ENCODE measurements around the gene BCHE.
"Not testable (repeated sequence)": the region's sequence is repeated elsewhere in the genome, so short reads cannot be mapped to it uniquely, and the experiment has no call there.

The BCHE gene

GRCh38 chr3:165814380-165814779 lies 22.8 kb downstream of the BCHE start:
- in situ Hi-C loops (cut with HindIII; ENCODE audit: low sequenced_read_pairs): no loop called here
- TF ChIP-seq, protein P1, sequence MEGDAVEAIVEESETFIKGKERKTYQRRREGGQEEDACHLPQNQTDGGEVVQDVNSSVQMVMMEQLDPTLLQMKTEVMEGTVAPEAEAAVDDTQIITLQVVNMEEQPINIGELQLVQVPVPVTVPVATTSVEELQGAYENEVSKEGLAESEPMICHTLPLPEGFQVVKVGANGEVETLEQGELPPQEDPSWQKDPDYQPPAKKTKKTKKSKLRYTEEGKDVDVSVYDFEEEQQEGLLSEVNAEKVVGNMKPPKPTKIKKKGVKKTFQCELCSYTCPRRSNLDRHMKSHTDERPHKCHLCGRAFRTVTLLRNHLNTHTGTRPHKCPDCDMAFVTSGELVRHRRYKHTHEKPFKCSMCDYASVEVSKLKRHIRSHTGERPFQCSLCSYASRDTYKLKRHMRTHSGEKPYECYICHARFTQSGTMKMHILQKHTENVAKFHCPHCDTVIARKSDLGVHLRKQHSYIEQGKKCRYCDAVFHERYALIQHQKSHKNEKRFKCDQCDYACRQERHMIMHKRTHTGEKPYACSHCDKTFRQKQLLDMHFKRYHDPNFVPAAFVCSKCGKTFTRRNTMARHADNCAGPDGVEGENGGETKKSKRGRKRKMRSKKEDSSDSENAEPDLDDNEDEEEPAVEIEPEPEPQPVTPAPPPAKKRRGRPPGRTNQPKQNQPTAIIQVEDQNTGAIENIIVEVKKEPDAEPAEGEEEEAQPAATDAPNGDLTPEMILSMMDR (IDR thresholded peaks at IDR 0.05; ENCODE audit: low read depth, low read length, missing control alignments): no peak
- no peak overlapping the region for H3K4me3 ChIP-seq (ENCODE audit: low read depth, low read length)
- no peak for DNase-seq (ENCODE audit: low read depth)

- in situ Hi-C loops (cut with HindIII; ENCODE audit: low sequenced_read_pairs); DNase-seq (ENCODE audit: low read depth): not testable (repeated sequence)
These were observed 29.3 kb downstream of the BCHE start for GRCh38 chr3:165807937-165808336.

GRCh38 chr3:165805946-165806561 lies 31.2 kb downstream of the BCHE start:
- no peak for DNase-seq (ENCODE audit: low read depth)
- in situ Hi-C loops (cut with HindIII; ENCODE audit: low sequenced_read_pairs): no loop called here
- no peak overlapping the region for H3K4me3 ChIP-seq (ENCODE audit: low read depth, low read length)
- TF ChIP-seq, protein P1 (IDR thresholded peaks at IDR 0.05; ENCODE audit: low read depth, low read length, missing control alignments): no peak

More at GRCh38 chr3:165807937-165808336, 29.3 kb downstream of the BCHE start:
- H3K4me3 ChIP-seq (ENCODE audit: low read depth, low read length): not testable (repeated sequence)

- in situ Hi-C loops (cut with HindIII; ENCODE audit: low sequenced_read_pairs): no loop called here
- TF ChIP-seq, protein P1 (IDR thresholded peaks at IDR 0.05; ENCODE audit: low read depth, low read length, missing control alignments): no peak
- no peak for DNase-seq (ENCODE audit: low read depth)
- no peak overlapping the region for H3K4me3 ChIP-seq (ENCODE audit: low read depth, low read length)
These were observed 33.8 kb downstream of the BCHE start for GRCh38 chr3:165803471-165803870.

DNA sequence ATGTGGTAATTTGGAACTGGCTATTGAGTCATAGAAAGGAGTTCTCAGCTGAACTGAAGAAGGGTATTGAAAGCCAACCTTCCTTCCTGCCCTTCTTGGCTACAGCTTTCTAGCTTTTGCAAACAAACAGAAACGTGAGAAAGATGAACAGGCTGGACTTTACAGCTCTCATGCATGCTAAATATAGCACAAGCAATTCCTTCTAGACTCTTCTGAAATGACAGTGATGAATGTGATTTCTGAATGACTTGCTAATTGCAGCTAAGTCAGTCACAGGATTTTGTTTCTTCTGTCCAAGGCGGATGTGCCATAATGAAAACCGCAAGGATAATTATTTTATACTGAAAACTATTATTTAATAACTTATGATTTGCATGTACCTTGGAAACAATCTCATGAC lies 36.3 kb downstream of the BCHE start:
- TF ChIP-seq, protein P1 (IDR thresholded peaks at IDR 0.05; ENCODE audit: low read depth, low read length, missing control alignments): no peak
- in situ Hi-C loops (cut with HindIII; ENCODE audit: low sequenced_read_pairs): no loop called here
- DNase-seq (ENCODE audit: low read depth): no peak
- H3K4me3 ChIP-seq (ENCODE audit: low read depth, low read length): no peak overlapping the region

GRCh38 chr3:165799026-165799425 lies 38.2 kb downstream of the BCHE start:
- in situ Hi-C loops (cut with HindIII; ENCODE audit: low sequenced_read_pairs): no loop called here
- H3K4me3 ChIP-seq (ENCODE audit: low read depth, low read length): no peak overlapping the region
- no peak for DNase-seq (ENCODE audit: low read depth)
- TF ChIP-seq, protein P1 (IDR thresholded peaks at IDR 0.05; ENCODE audit: low read depth, low read length, missing control alignments): no peak

- DNase-seq (ENCODE audit: low read depth): peak; percentile 3
- H3K4me3 ChIP-seq (ENCODE audit: low read depth, low read length): no peak overlapping the region
- TF ChIP-seq, protein P1 (IDR thresholded peaks at IDR 0.05; ENCODE audit: low read depth, low read length, missing control alignments): no peak
- in situ Hi-C loops (cut with HindIII; ENCODE audit: low sequenced_read_pairs): no loop called here
These were observed 39.7 kb downstream of the BCHE start for GRCh38 chr3:165797551-165797950.

Measured in astrocyte of the cerebellum (primary cell).